HUES48 (cell line): ENCODE measurements around the gene PARVG.

Experiments used
- H3K27ac ChIP-seq: one replicate; pipeline ENCODE4 v1.7.0; 2013; ENCODE audit warnings: low read depth, low read length, inconsistent platforms
- H3K27me3 ChIP-seq: 2 replicates; pipeline ENCODE4 v1.6.1; 2013; ENCODE audit warnings: mild to moderate bottlenecking, low read length; ENCODE audit not compliant: control insufficient read depth, insufficient read depth
- H3K36me3 ChIP-seq: 2 replicates; pipeline ENCODE4 v1.6.1; 2013; ENCODE audit warnings: low read length; ENCODE audit not compliant: control insufficient read depth, insufficient read depth
- H3K4me1 ChIP-seq: 2 replicates; pipeline ENCODE4 v1.6.1; 2013; ENCODE audit warnings: mild to moderate bottlenecking, low read length; ENCODE audit not compliant: control insufficient read depth, insufficient read depth
- H3K4me3 ChIP-seq: 2 replicates; pipeline ENCODE4 v1.5.1; 2013; ENCODE audit warnings: mild to moderate bottlenecking, low read depth, low read length
- H3K9ac ChIP-seq: 2 replicates; pipeline ENCODE4 v1.6.1; 2013; ENCODE audit warnings: mild to moderate bottlenecking, low read depth, low read length, moderate library complexity
- H3K9me3 ChIP-seq: 2 replicates; pipeline ENCODE4 v1.6.1; 2013; ENCODE audit warnings: low read length; ENCODE audit not compliant: control insufficient read depth, insufficient read depth

Gene PARVG

DNA sequence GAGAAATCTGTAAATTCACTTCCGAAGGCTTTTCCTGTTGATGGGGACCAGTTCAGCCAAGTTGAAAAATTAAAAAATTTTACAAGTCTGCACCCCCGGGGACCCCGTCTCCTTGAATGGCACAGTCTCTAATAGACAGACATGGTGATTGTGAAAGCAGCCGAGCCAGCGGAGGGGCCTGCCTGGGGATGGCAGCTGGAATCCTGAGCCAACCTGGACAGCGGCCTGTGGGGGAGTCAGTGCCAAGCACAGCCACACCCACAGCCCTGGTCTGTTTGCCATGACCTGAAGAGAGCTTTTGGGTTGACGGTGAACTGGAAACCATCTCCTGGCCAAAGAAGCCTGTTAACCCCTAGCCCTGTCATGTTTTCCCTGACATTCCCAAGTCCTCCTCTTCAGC is 64.7 kb downstream of the PARVG start:
- Histone ChIP-seq H3K9me3 (no peaks in the 10 kb centered on the region; the same call in 1 of the 2 replicates), H3K27me3 (no peaks in the 10 kb centered on the region), H3K9ac (no peak overlapping the region), H3K4me1 (no peaks in the 10 kb centered on the region), H3K36me3 (no peaks in the 10 kb centered on the region), H3K27ac (no peak overlapping the region), H3K4me3 (no peak overlapping the region)

- no peaks in the 10 kb centered on the region for H3K27me3 ChIP-seq
- H3K9ac ChIP-seq: no peak overlapping the region
- H3K9me3 ChIP-seq: peaks cover 3% of the 10 kb centered on the region; the same call in 1 of the 2 replicates
- no peaks in the 10 kb centered on the region for H3K36me3 ChIP-seq
- no peaks in the 10 kb centered on the region for H3K4me1 ChIP-seq
- no peak overlapping the region for H3K4me3 ChIP-seq
- H3K27ac ChIP-seq: no peak overlapping the region
These were observed 65.1 kb downstream of the PARVG start for GRCh38 chr22:44245867-44246266.

DNA sequence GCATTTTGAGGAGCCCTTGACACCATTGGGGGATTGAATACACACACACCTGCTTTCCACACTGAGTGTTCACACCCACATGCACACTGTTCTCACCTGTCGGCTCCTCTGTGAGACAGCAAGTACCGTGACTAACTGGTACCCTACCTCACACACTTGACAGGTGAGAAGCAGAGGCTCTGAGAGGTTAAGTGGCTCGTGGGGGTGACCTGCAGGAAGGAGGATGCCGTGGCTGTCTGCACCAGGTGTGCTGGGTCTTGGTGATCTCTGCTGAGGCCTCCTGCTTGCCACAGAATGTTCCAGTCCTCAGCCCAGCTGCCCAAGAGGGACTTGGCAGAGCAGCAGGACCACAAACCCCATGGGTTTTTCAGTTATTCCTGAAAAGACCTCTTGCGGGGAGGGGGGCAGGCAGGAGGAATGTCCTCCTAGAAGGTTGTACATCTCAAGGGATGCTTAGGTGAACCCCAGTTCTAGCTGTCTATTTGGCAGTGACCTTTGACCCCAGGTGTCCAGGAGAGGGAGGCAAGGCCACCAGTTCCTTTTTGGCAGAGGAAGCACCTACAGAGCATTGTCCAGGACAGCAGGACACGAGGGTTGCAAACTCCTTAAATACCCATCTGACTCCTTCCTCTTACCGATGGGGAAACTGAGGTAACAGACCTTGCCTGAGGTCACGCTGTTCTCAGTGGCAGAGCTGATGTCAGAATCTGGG is 66.0 kb downstream of the PARVG start:
- Histone ChIP-seq H3K9ac (no peak overlapping the region), H3K27ac (no peak overlapping the region), H3K4me3 (no peak overlapping the region), H3K27me3 (no peaks in the 10 kb centered on the region), H3K9me3 (peaks cover 3% of the 10 kb centered on the region; the same call in 1 of the 2 replicates), H3K4me1 (no peaks in the 10 kb centered on the region), H3K36me3 (no peaks in the 10 kb centered on the region)

GRCh38 chr22:44247346-44247745 is 66.6 kb downstream of the PARVG start:
- no peak overlapping the region for H3K9ac ChIP-seq
- H3K4me1 ChIP-seq: no peaks in the 10 kb centered on the region
- H3K9me3 ChIP-seq: peaks cover 3% of the 10 kb centered on the region; the same call in 1 of the 2 replicates
- H3K27ac ChIP-seq: no peak overlapping the region
- H3K27me3 ChIP-seq: no peaks in the 10 kb centered on the region
- no peak overlapping the region for H3K4me3 ChIP-seq
- H3K36me3 ChIP-seq: no peaks in the 10 kb centered on the region

DNA sequence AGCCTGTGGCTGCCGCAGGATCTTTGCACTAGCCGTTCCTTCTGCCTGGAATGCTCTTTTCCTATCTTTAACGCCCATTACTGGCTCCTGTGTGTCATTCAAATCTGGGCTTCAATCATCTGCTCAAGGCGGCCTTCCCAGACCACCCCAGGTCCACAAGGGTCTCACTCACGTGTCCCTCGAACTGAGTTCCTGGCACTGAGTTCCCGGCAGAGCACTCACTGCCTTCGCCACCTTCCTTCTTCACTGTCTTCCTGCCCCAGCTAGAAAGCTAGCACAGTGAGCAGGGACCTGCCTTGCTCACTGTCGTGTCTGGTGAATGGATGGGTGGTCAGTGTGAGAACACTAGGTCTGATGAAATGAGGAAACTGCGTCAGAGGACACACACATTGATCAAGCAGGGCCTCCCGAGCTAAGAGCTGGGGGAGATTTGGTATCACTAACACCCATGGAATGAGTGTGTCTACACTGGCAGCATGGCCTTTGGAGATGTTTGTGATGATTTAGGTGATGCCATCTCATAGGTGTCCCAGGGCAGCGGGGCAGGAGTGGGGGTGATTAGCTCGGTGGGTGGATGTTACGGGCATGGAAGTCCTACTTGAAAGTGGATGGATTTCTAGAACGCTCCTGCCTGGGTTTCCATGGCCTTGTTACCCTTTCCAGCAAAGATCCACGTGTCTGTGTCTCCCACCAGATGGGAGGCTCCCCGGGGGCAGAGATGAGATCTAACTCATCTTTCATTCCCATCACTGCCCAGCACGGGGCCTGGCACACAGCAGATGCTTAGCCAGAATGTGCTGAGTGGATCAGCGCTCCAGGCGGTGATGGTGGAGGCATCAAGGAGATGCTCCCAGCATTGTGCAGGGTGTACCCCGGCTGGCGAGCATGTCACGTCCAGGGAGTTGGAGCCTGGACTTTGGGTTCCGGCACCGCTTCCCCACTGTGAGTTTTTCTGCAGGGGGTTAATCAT is 67.5 kb downstream of the PARVG start:
- no peak overlapping the region for H3K9ac ChIP-seq
- H3K4me1 ChIP-seq: no peaks in the 10 kb centered on the region
- H3K27ac ChIP-seq: no peak overlapping the region
- H3K4me3 ChIP-seq: no peak overlapping the region
- peaks cover 3% of the 10 kb centered on the region; the same call in 1 of the 2 replicates for H3K9me3 ChIP-seq
- H3K27me3 ChIP-seq: no peaks in the 10 kb centered on the region
- no peaks in the 10 kb centered on the region for H3K36me3 ChIP-seq

DNA sequence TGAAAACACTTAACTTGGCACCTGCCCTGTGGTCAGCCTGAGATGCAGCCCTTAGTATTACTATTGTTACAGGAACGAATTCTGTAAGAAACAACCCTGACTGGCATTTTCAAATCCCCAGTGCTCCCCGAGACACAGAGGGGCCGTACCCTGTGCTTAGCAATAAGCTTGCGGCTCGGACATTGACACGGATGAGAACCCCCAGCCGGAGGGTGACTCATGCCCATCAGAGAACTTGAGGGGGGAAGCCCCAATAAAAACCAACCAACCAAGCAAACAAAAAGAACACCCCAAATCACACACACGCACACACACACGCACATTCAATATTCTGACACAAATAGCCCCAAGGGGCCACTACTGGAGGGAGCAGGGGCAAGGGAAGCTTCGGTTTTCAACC is 68.2 kb downstream of the PARVG start:
- Histone ChIP-seq H3K9ac (no peak overlapping the region), H3K4me1 (no peaks in the 10 kb centered on the region), H3K36me3 (no peaks in the 10 kb centered on the region), H3K9me3 (peaks cover 3% of the 10 kb centered on the region; the same call in 1 of the 2 replicates), H3K27ac (no peak overlapping the region), H3K4me3 (no peak overlapping the region), H3K27me3 (no peaks in the 10 kb centered on the region)

DNA sequence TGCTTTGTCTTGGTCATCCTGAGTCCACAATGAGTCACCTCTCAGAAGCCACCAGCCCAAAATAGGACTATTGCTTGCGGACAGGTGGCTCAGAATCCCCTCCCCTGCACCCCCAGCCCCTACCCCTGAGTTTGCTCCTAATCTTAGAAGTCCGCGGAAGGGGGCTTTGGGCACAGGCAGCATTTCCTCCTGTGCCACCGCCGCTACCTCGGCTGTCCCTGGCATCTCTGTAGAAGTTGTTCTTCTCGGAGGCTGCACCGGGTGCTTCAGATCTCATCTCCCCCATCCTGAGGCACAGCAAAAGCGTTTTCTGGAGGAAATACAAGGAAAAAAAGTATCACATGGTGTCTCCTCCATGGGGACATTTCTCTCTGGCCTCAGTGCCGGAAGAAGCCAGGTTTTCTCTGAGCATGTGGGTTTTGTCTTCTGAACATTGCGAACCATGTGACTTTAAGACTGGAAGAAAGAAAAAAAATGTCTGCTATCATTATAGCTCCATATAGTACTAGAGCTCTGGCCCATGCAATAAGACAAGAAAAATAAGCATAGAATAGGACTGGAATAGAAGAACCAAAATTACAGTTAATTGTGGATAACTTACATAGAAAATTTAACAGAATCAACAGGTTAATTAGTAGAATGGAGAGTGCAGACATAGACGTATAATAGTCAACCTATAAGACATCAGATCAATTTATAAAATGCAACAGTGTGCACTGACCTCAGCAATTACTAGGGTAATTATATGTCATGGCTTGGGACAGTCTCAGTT is 68.8 kb downstream of the PARVG start:
- no peaks in the 10 kb centered on the region for H3K36me3 ChIP-seq
- no peaks in the 10 kb centered on the region for H3K4me1 ChIP-seq
- no peak overlapping the region for H3K4me3 ChIP-seq
- H3K9me3 ChIP-seq: peaks cover 3% of the 10 kb centered on the region; the same call in 1 of the 2 replicates
- no peak overlapping the region for H3K27ac ChIP-seq
- H3K27me3 ChIP-seq: no peaks in the 10 kb centered on the region
- H3K9ac ChIP-seq: no peak overlapping the region

- H3K4me1 ChIP-seq: peaks cover 6% of the 10 kb centered on the region
- H3K36me3 ChIP-seq: no peaks in the 10 kb centered on the region
- H3K9ac ChIP-seq: no peak overlapping the region
- H3K4me3 ChIP-seq: no peak overlapping the region
- no peak overlapping the region for H3K27ac ChIP-seq
- H3K9me3 ChIP-seq: peaks cover 3% of the 10 kb centered on the region; the same call in 1 of the 2 replicates
- H3K27me3 ChIP-seq: no peaks in the 10 kb centered on the region
These were observed 74.1 kb downstream of the PARVG start for GRCh38 chr22:44254811-44255210.

DNA sequence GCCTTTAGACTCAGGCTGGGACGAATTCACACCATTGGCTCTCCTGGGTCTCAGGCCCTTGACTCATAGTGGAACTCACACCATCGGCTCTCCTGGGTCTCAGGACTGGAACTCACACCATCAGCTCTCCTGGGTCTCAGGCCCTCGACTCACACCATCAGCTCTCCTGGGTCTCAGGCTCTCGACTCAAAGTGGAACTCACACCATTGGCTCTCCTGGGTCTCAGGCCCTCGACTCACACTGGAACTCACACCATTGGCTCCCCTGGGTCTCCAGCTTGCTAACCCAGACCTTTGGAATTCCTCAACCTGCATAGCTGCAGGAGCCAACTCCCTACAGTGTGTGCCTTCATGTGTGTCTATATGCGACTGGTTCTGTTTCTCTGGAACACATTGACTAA is 75.4 kb downstream of the PARVG start:
- Histone ChIP-seq H3K27ac (no peak overlapping the region), H3K9me3 (no peaks in the 10 kb centered on the region), H3K4me1 (peaks cover 6% of the 10 kb centered on the region), H3K27me3 (no peaks in the 10 kb centered on the region), H3K36me3 (no peaks in the 10 kb centered on the region), H3K9ac (no peak overlapping the region), H3K4me3 (no peak overlapping the region)

DNA sequence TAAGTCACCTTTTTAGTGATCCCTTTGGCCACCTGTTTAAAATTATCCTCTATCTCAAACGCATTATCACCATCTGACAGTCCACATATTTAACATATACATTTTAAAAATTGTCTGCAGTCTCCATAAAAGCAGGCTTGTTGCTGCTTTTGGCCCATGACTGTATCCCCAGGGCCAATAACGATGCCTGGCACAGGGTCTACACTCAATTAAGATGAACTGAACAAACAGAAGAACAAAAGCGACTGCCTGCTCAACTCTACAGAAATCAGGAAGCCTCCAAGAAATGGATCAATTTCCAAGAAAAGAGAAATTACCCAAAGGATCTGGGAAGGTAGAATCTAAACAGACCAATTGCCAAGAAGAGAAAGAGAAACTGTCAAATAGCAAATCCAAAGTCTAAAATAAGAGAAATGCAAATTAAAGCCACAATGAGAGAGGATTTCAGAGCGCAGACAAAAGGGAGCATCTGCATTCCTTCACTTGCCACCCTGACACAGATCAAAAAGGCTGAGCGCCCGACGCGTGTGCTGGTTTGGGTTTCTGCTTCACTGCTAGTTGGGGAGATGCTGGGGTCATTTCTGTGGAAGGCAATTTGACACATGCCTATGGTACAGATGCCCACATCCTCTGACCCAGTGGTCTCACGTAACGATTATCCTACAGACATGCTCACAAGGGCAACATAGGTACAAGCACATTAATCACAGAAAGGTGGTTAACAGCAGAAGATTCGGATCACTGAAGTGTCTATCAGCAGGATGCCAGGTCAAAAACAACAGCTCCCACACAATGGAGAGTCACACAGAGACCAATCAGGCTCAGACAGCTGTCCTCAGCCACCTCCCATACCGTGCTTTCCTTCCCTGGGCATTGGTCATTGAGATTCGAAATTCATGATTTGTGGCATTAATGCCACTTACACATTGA is 76.1 kb downstream of the PARVG start:
- H3K27me3 ChIP-seq: no peaks in the 10 kb centered on the region
- H3K36me3 ChIP-seq: no peaks in the 10 kb centered on the region
- H3K9ac ChIP-seq: no peak overlapping the region
- no peaks in the 10 kb centered on the region for H3K9me3 ChIP-seq
- no peak overlapping the region for H3K4me3 ChIP-seq
- peaks cover 6% of the 10 kb centered on the region for H3K4me1 ChIP-seq
- peak overlapping the region; percentile 75 for H3K27ac ChIP-seq
